Measurements from ENCODE around the gene CELA3A.
"Not testable (repeated sequence)": the region's sequence is repeated elsewhere in the genome, so short reads cannot be mapped to it uniquely, and the experiment has no call there.

Gene CELA3A

GRCh38 chr1:21982122-21982521, 19.3 kb upstream of the CELA3A start:
- H3K27ac ChIP-seq = not testable (repeated sequence)
- 0 out of 2 replicates have a peak, but pooled peaks have one; percentile 5 for TF ChIP-seq CTCF (IDR thresholded peaks at IDR 0.05)

GRCh38 chr1:21983539-21983938, 17.9 kb upstream of the CELA3A start:
- not testable (repeated sequence) for H3K27ac ChIP-seq

- not testable (repeated sequence) for H3K27ac ChIP-seq
These were observed 15.6 kb upstream of the CELA3A start for GRCh38 chr1:21985893-21986292.

- not testable (repeated sequence) for H3K27ac ChIP-seq
These were observed 15.1 kb upstream of the CELA3A start for GRCh38 chr1:21986386-21986785.

- H3K27ac ChIP-seq = not testable (repeated sequence)
These were observed 11.6 kb upstream of the CELA3A start for GRCh38 chr1:21989672-21990393.

GRCh38 chr1:21992186-21992585, 9.3 kb upstream of the CELA3A start:
- not testable (repeated sequence) for H3K27ac ChIP-seq

GRCh38 chr1:21994716-21995115, 6.7 kb upstream of the CELA3A start:
- not testable (repeated sequence) for H3K27ac ChIP-seq

GRCh38 chr1:21996663-21996970, 4.8 kb upstream of the CELA3A start:
- not testable (repeated sequence) for H3K27ac ChIP-seq

- H3K27ac ChIP-seq = not testable (repeated sequence)
These were observed 3.4 kb upstream of the CELA3A start for GRCh38 chr1:21997891-21998623.

GRCh38 chr1:21998624-21999294, 2.7 kb upstream of the CELA3A start:
- H3K27ac ChIP-seq = not testable (repeated sequence)

- H3K27ac ChIP-seq = not testable (repeated sequence)
These were observed 1.8 kb upstream of the CELA3A start for GRCh38 chr1:21999645-22000044.

- not testable (repeated sequence) for H3K27ac ChIP-seq
These were observed 1.0 kb downstream of the CELA3A start for GRCh38 chr1:22002461-22002860.

- H3K27ac ChIP-seq = not testable (repeated sequence)
These were observed 1.4 kb downstream of the CELA3A start for GRCh38 chr1:22002875-22003274.

- not testable (repeated sequence) for H3K27ac ChIP-seq
These were observed 2.5 kb downstream of the CELA3A start for GRCh38 chr1:22003959-22004358.

GRCh38 chr1:22005261-22006149, 4.0 kb downstream of the CELA3A start:
- not testable (repeated sequence) for H3K27ac ChIP-seq
- peak; percentile 50 for TF ChIP-seq CTCF (IDR thresholded peaks at IDR 0.05)

- H3K27ac ChIP-seq = not testable (repeated sequence)
These were observed 5.3 kb downstream of the CELA3A start for GRCh38 chr1:22006736-22007135.

GRCh38 chr1:22007262-22007661, 5.8 kb downstream of the CELA3A start:
- H3K27ac ChIP-seq = not testable (repeated sequence)

- H3K27ac ChIP-seq = not testable (repeated sequence)
These were observed 8.1 kb downstream of the CELA3A start for GRCh38 chr1:22009566-22009965.

GRCh38 chr1:22012752-22013151, 11.3 kb downstream of the CELA3A start:
- not testable (repeated sequence) for H3K27ac ChIP-seq

Data from 22Rv1 (cell line).